Hepatocyte (in vitro differentiated cells): ENCODE results near the gene LGALSL. TPM values are rescaled to one million over a fixed set of nuclear protein-coding genes. Genes with fewer than 3 reads are reported as not detected.

Experiments used
- DNase-seq: peaks from one replicate; pipeline ENCODE4 v3.0.0-alpha.2; 2016; ENCODE audit warnings: low spot score
- H2AFZ ChIP-seq: fragments of 200-600 bp; sonication (generic); 2 replicates; pipeline ENCODE4 v1.6.0; 2016; ENCODE audit warnings: antibody characterized with exemption, mild to moderate bottlenecking
- H3K27ac ChIP-seq: fragments of 200-600 bp; sonication (generic); 2 replicates; pipeline ENCODE4 v1.5.1; 2016; ENCODE audit warnings: mild to moderate bottlenecking
- H3K27me3 ChIP-seq: fragments of 200-600 bp; sonication (generic); 2 replicates; pipeline ENCODE4 v1.6.1; 2016
- H3K36me3 ChIP-seq: fragments of 200-600 bp; sonication (generic); replicated peaks from 2 replicates; pipeline ENCODE4 v1.5.1; 2016; ENCODE audit warnings: low read depth; ENCODE audit not compliant: insufficient read depth
- H3K4me1 ChIP-seq: fragments of 200-600 bp; sonication (generic); 2 replicates; pipeline ENCODE4 v1.5.1; 2016; ENCODE audit warnings: mild to moderate bottlenecking, moderate library complexity; ENCODE audit not compliant: insufficient read depth
- H3K4me2 ChIP-seq: fragments of 200-600 bp; sonication (generic); 2 replicates; pipeline ENCODE4 v1.6.0; 2016
- H3K4me3 ChIP-seq: fragments of 200-600 bp; sonication (generic); 2 replicates; pipeline ENCODE4 v1.5.1; 2016; ENCODE audit warnings: mild to moderate bottlenecking
- H3K79me2 ChIP-seq: fragments of 200-600 bp; sonication (generic); 2 replicates; pipeline ENCODE4 v1.6.0; 2017; ENCODE audit warnings: mild to moderate bottlenecking
- H3K9me2 ChIP-seq: fragments of 200-600 bp; sonication (generic); replicated peaks from 2 replicates; pipeline ENCODE4 v1.6.0; 2017; ENCODE audit warnings: mild to moderate bottlenecking; ENCODE audit not compliant: insufficient read depth
- H3K9me3 ChIP-seq: fragments of 200-600 bp; sonication (generic); 2 replicates; pipeline ENCODE4 v1.5.1; 2016; ENCODE audit warnings: low read depth, mild to moderate bottlenecking
- H4K20me1 ChIP-seq: fragments of 200-600 bp; sonication (generic); 2 replicates; pipeline ENCODE4 v1.6.0; 2016; ENCODE audit warnings: mild to moderate bottlenecking; ENCODE audit not compliant: insufficient read depth, poor library complexity, severe bottlenecking
- CTCF ChIP-seq: fragments of 200-600 bp; sonication (generic); IDR thresholded peaks from 2 replicates; pipeline ENCODE4 v1.5.1; 2016; ENCODE audit warnings: antibody characterized with exemption, mild to moderate bottlenecking; ENCODE audit not compliant: poor library complexity
- EZH2 ChIP-seq: fragments of 200-600 bp; sonication (generic); IDR thresholded peaks from 2 replicates; pipeline ENCODE4 v1.6.1; 2016; ENCODE audit warnings: antibody characterized with exemption, mild to moderate bottlenecking, borderline replicate concordance
- EZH2phosphoT487 ChIP-seq: fragments of 200-600 bp; sonication (generic); IDR thresholded peaks from one replicate; pipeline ENCODE4 v1.6.1; 2018; ENCODE audit warnings: antibody characterized with exemption, mild to moderate bottlenecking, low read depth, moderate library complexity; ENCODE audit not compliant: unreplicated experiment, severe bottlenecking
- WGBS: methylation state at CpG from one replicate; pipeline ENCODE4 v1.1.6; 2016; ENCODE audit warnings: low lambda C conversion rate; ENCODE audit errors: missing lambda C conversion rate; 5-methylcytosine and 5-hydroxymethylcytosine counted together
- polyA plus RNA-seq: library from polyadenylated mRNA; unstranded; fragments of >200 nt; fragmentation: Nextera tagmentation; extraction: Ambion mirVana; gene quantifications from 2 replicates; pipeline ENCODE4 v1.2.1, GENCODE V29; 2016
- total RNA-seq: library from RNA; depleted of rRNA; stranded (reverse); fragments of >200 nt; gene quantifications from 2 replicates; pipeline ENCODE4 v1.2.3, GENCODE V29; 2014

Gene LGALSL
- total and polyA plus RNA-seq, 2 experiments from 2014 or later = 30.7 to 44.6 TPM

DNA sequence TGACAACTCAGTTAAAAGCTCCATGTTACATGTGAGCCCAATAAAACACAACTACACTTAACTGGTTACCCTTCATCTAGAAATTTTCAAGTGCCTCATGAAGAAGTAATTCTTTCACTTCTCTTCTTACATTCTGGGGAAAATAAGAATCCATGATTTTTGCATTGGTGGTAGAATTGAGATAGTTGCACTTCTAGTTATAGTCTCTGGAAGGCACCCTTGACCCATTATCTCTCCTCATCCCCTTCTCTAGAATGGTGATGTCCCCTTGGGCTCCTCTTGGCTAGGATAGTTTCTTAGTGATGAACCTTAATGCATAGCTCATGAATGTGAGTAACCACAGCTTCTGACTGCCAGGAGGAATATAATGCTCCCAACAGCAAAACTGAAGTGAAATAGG, 3.6 kb downstream of the LGALSL start:
- H3K4me3 ChIP-seq = no peak overlapping the region
- H2AFZ ChIP-seq = no peak overlapping the region
- peaks cover 20% of the 10 kb centered on the region for H3K79me2 ChIP-seq
- no peak overlapping the region for H3K4me2 ChIP-seq
- H4K20me1 ChIP-seq = no peaks in the 10 kb centered on the region
- H3K9me2 ChIP-seq = no peaks in the 10 kb centered on the region
- peaks cover 4% of the 10 kb centered on the region for H3K4me1 ChIP-seq
- no peak for DNase-seq
- no peaks in the 10 kb centered on the region for H3K36me3 ChIP-seq
- no peaks in the 10 kb centered on the region for H3K9me3 ChIP-seq
- no peaks in the 10 kb centered on the region for H3K27me3 ChIP-seq
- TF ChIP-seq EZH2phosphoT487 (no peak), EZH2 (no peak), CTCF (no peak)
- H3K27ac ChIP-seq = no peak overlapping the region

DNA sequence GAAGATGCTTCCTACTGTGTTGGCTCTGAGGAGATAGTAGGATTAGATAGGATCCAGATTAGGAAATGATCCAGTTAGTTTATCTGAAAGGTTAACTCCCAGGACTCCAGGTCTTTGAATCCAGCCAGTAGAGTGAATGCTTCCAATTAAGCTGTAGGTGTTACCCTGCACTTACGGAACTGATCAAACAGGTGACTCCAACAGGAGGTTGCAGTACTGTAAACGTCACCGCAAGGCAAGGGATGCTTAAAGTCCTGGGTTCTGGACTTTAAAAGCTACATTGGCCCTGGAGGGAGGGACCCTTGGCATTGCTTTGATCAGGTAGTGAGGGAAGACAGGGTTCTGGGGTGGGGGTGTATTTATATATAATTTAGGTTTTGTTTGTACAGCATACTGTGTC, 5.6 kb downstream of the LGALSL start:
- Histone ChIP-seq H3K36me3 (no peaks in the 10 kb centered on the region), H4K20me1 (no peaks in the 10 kb centered on the region), H3K4me2 (no peak overlapping the region), H3K9me2 (no peaks in the 10 kb centered on the region), H2AFZ (no peak overlapping the region), H3K79me2 (peaks cover 20% of the 10 kb centered on the region), H3K27ac (no peak overlapping the region), H3K4me1 (no peaks in the 10 kb centered on the region), H3K27me3 (no peaks in the 10 kb centered on the region), H3K4me3 (no peak overlapping the region), H3K9me3 (no peaks in the 10 kb centered on the region)
- no peak for DNase-seq
- WGBS = 91% methylated on average over 3 of the region's 3 CpGs
- TF ChIP-seq EZH2phosphoT487 = no peak
- TF ChIP-seq CTCF = no peak
- no peak for TF ChIP-seq EZH2

DNA sequence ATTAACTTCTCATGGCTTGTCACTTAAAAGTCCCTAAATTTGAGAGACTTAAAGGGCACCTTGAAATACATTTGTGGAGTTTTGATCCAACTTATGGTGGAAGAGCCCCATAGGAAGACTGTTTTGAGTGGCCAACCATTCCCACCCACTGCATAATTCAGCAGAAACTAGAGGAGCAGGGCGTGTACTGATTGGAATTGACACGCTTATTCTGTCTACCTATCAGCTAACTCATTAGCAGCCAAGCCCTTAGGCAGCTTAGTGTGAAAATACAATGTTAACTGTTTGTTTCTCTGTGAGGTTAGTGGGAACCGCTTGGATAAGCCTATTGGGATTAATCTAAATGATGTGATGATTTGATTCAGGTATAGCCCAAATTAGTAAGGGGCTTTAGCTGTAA, 6.4 kb downstream of the LGALSL start:
- H3K79me2 ChIP-seq = peaks cover 13% of the 10 kb centered on the region
- no peaks in the 10 kb centered on the region for H3K36me3 ChIP-seq
- no peak overlapping the region for H3K4me2 ChIP-seq
- WGBS = 75% methylated on average over 3 of the region's 3 CpGs
- H3K4me3 ChIP-seq = no peak overlapping the region
- H3K27me3 ChIP-seq = no peaks in the 10 kb centered on the region
- no peaks in the 10 kb centered on the region for H3K9me3 ChIP-seq
- no peaks in the 10 kb centered on the region for H3K4me1 ChIP-seq
- no peak overlapping the region for H2AFZ ChIP-seq
- no peak overlapping the region for H3K27ac ChIP-seq
- no peak for DNase-seq
- no peaks in the 10 kb centered on the region for H4K20me1 ChIP-seq
- TF ChIP-seq CTCF (no peak), EZH2phosphoT487 (no peak), EZH2 (no peak)
- H3K9me2 ChIP-seq = no peaks in the 10 kb centered on the region
